ENCODE data around the gene CORO7.

CORO7 gene

GRCh38 chr16:4426021-4426684, 9.8 kb upstream of the CORO7 start:
- DNase-seq (ENCODE audit: low spot score), result no peak

DNA sequence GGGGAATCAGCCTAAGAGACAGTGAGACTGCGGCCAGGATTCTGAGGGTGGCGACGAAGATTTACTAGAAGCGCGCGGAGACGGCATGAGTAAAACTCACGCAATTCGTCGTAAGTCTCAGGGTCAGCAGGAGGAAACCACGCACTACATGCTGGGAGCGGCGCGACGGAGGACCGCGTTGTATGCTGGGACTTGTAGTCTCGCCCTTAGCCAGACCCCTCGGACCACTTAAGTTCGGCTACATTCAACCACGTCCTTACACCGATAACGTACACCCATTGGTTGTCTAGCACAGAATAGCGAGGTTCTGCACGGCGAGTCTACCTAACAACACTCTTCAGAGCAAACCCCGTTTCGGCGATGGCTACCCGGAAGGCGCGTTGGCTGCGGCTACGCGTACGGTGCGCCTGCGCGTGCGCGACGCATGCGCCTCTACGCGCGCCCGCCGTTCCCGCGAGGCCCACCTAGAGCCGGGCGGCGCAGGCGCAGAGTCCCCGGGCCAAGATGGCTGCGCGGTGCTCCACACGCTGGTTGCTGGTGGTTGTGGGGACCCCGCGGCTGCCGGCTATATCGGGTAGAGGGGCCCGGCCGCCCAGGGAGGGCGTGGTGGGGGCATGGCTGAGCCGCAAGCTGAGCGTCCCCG, 9.1 kb upstream of the CORO7 start, which contains the start of gene DNAJA3:
DNAJA3 (plus strand) TSS at position 491 of the 643 bp plus-strand sequence; CDS start at position 505, 14 bp downstream.
- peak; percentile 93 for DNase-seq (ENCODE audit: low spot score)

DNA sequence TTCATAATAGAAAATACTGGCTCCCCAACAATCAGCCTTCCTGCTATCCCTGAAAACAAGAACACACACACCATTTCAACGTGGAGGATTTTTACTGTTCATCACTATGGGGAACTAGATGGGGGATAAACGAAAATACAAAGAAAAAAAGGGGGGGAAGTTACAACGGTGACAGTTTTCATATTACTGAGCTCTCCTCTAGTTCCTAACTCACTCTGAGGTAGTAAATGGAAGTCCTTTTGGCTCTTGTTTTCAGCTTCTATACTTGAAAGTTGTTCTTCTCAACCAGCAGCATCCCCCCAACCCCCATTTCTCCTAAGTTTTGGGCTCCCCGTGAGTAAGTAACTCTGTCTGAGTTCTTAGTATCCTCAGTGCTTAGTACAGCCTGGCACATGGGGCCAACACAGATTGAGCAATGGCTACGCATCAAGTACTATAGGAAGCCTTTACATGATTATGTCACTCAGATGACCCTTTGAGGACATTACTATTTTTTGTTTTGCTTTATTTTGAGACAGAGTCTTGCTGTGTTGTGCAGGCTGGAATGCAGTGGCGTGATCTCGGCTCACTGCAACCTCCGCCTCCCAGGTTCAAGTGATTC, 4.2 kb upstream of the CORO7 start:
- DNase-seq (ENCODE audit: low spot score), result peak; percentile 26

- DNase-seq (ENCODE audit: low spot score), result no peak
Measured at GRCh38 chr16:4419402-4419959, 3.1 kb upstream of the CORO7 start.

- peak; percentile 76 for DNase-seq (ENCODE audit: low spot score)
Measured at GRCh38 chr16:4415538-4416199, 727 bp downstream of the CORO7 start.

GRCh38 chr16:4414187-4414917, 2.0 kb downstream of the CORO7 start:
- no peak for DNase-seq (ENCODE audit: low spot score)

GRCh38 chr16:4412854-4413253, 3.5 kb downstream of the CORO7 start:
- DNase-seq (ENCODE audit: low spot score), result no peak

GRCh38 chr16:4412159-4412558, 4.2 kb downstream of the CORO7 start:
- no peak for DNase-seq (ENCODE audit: low spot score)

- DNase-seq (ENCODE audit: low spot score), result peak; percentile 98
Measured at GRCh38 chr16:4411684-4412083, 4.7 kb downstream of the CORO7 start.

GRCh38 chr16:4410335-4411075, 5.9 kb downstream of the CORO7 start:
- DNase-seq (ENCODE audit: low spot score), result peak; percentile 90

GRCh38 chr16:4409081-4409932, 7.1 kb downstream of the CORO7 start:
- DNase-seq (ENCODE audit: low spot score), result peak; percentile 46

GRCh38 chr16:4408323-4408690, 8.1 kb downstream of the CORO7 start:
- DNase-seq (ENCODE audit: low spot score), result no peak

- DNase-seq (ENCODE audit: low spot score), result no peak
Measured at GRCh38 chr16:4407543-4408322, 8.7 kb downstream of the CORO7 start.

GRCh38 chr16:4404967-4405696, 11.3 kb downstream of the CORO7 start:
- no peak for DNase-seq (ENCODE audit: low spot score)

GRCh38 chr16:4404247-4404966, 12.0 kb downstream of the CORO7 start:
- no peak for DNase-seq (ENCODE audit: low spot score)

- DNase-seq (ENCODE audit: low spot score), result no peak
Measured at GRCh38 chr16:4403133-4403949, 13.1 kb downstream of the CORO7 start.

Data from globus pallidus (tissue), 1 donor.